SIG-M5 treated with dmso at 0.1 percent for 504 hours (cell line): ENCODE data around the gene ARFGAP3.

ENCODE experiments used
- DNase-seq: peaks from one replicate; lab custom pipeline; 2025; ENCODE audit not compliant: unreplicated experiment; lab: John Stamatoyannopoulos, UW

Gene ARFGAP3

DNA sequence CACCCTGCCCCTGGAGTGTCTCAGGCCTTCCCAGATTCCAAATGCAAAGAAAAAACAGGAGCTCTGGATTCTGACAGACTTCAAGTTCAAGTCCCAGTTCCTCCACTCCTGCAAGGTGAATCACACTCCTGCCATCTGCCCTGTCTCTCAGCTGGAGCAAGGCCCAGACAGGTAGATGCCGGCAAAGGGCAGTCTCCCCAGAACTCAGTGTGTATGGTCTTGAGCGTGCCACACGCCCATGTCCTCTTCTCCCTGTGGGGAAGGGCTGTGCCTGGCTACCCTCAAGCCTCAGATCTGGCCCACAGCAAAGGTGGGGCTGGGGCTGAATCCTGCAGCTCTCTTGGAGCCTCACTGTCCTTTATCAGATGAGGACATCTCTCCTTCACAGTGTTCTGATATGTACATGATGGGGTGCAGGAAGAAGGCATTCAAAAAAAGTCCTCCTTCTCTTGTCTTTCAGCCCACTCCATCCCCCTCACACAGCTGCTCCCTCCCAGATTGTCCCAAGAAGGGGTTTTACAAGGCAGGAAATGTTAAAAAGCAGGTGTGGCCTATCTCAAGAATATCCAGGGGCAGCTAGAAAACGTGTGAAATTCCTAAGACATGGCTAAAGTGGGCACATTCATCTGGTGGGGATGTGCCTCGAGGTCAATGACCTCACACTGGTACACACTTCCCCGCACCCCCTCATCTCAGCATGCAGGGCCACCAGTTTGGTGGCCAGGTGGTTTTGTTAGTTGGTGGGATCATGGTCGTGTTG lies 27.7 kb upstream of the ARFGAP3 start:
- DNase-seq: no peak

DNA sequence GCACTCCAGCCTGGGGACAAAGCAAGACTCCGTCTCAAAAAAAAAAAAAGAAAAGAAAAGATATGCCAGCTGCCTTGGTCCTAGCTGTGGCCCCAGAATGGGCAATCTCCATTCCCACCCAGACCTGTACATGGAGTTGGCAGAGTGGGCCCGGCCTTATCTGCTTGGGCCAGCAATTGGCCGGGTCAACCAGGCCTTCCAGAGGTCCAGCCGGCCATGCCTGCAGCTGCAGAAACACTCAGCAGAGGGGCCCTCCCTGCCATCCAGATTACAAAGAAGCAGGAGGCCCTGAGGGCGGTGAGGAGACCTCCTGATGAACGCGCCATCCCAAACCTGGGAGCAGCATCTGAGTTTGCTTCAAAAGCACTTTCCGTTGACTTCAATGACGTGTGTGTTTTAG lies 26.9 kb upstream of the ARFGAP3 start:
- no peak for DNase-seq

DNA sequence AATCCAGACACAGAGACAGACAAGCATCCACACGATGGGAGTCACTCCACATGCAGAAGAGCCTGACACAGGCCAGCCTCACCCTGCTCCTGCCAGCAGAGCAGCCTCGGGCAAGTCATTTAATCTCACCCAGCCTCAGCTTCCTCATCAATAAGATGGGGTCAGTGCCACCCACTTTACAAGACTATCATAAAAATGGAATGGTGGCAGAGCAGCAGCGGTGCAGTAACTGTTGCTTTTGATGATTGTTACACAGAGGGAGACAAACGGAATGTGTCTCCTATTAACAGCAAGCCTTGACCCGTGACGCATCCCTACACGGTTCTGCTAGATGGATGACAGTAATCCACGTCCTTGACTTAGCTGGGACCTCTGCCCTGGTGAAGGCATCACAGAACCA lies 26.0 kb upstream of the ARFGAP3 start:
- DNase-seq: no peak

DNA sequence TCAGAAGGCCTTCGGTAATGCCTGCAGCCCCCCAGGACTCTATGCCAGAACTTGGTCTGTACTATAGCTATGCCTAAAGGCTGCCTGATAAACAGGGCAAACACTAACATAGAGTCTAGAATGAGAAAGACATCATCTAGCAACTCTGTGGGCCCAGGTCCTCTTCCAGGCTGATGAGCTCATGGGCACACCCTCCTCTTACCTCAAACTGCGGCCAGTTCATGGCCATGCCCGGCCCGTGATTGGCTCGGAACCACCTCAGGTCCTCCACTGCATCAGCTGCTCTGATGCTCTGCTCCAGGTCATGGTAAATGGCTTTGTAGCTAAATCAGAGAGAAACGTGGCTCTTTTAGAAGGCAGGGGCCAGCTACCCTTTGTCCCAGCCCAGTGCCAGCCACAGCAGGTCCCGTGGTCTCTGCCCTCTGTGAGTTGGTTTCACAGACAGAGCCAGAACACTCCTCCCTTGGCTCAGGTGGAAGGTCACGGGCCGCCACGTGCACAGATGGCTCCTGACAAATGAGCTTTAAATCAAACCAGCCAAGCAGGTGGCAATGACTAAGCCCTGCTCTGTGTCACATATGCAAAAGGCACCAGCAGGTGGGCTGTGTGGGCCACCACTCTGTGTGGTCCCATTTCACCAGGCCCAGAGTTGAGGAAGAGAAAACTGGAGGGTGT lies 25.0 kb upstream of the ARFGAP3 start:
- DNase-seq: no peak

DNA sequence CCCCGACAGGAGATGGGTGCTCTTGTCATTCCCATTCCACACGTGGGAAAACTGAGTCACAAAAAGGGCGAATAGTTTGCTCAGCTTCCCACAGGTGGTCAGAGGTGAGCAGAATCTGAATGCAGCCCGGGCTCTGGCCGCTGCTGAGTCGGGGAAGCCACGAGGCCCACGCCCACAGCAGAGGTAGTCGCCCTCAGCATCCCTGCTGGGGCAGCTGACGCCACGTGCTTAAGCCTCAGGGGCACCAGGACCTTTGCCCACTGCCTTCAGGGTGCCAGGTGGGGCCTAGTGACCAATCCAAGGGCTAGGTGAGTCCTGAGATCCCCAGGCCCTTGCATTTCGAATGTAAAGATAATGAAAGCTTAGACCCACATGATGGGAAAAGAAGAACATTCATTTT lies 24.2 kb upstream of the ARFGAP3 start:
- no peak for DNase-seq

DNA sequence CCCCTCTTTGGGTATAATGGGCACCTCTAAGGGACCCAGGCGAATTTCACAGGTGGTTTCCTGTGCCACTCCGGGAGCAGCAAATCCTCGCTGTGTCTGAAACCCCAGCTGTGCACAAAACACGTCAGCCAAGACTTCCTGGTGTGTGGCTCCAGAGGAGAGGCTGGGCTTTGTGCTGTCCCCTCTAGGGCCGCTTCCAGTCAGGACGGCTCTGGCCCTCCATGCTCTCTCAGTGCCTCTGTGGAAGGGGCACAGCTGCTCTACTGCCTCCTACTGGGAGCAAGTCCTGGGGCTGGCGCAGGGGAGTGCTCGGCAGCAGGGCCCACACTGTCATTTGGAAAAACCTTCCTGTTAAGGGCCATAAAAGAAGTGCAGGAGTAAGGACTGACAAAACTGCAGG lies 23.7 kb upstream of the ARFGAP3 start:
- DNase-seq: no peak

DNA sequence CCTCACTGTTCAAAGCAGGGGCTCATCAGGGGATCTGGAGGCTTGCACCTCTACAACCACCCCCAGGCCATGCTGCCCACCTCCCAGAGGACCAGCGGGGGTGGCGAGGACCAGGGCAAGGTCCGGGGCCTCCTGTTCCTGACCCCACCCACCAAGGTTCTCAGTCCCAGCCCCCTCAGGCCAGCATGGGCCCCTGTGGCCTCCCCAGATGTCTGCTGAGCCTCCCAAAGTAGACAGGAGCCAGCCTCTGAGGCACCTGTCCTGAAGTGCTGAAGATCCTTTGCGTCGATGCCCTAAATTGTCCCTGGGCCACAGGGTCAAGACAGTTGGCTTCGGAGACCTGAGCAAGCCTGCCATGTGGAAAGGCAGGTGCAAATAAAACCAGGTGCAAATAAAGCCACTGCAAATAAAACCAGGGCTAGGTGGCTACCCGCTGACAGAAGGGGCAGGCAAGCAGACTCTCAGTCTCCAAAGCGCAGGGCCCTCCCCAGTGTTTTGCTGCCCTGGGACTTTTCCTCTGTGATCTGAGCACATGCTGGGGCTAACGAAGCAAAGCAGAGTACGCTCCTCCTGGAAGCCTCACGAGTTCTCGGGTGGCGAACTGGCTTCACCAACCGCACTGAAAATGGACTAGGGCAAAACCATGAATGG lies 22.4 kb upstream of the ARFGAP3 start:
- no peak for DNase-seq

DNA sequence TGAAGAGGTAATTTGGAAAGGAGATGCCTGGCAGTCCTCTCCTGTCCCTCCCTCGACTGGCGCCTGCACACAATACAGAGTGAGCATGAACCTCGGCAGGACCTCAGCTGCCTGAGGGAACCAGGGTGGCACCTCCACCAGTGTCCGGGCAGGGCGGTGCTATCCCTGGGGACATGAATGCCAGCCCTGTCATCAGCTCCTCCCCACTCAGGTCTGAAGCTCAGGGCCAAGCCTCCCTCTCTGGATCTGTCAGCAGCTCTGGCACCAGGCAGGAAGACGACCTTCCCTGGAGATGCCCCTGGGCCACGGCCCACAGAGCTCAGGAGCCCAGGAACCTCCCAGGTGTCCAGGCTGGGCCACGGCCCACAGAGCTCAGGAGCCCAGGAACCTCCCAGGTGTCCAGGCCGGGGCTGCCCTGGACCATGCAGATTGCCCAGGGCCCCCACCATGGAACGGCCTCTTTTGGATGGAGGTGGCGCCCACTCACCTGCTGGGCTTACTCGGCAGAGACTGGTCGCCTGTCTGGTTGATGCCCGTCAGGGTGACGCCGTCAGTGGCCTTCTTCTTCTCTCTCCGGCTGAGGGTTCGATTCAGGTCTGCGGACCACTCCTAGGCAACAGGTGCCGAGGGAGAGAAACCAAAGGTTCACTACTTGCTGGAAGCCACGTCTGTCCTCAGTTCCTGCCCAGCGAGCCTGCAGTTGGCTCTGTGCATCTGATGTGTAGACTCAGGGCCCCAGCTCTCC lies 21.7 kb upstream of the ARFGAP3 start:
- DNase-seq: no peak

DNA sequence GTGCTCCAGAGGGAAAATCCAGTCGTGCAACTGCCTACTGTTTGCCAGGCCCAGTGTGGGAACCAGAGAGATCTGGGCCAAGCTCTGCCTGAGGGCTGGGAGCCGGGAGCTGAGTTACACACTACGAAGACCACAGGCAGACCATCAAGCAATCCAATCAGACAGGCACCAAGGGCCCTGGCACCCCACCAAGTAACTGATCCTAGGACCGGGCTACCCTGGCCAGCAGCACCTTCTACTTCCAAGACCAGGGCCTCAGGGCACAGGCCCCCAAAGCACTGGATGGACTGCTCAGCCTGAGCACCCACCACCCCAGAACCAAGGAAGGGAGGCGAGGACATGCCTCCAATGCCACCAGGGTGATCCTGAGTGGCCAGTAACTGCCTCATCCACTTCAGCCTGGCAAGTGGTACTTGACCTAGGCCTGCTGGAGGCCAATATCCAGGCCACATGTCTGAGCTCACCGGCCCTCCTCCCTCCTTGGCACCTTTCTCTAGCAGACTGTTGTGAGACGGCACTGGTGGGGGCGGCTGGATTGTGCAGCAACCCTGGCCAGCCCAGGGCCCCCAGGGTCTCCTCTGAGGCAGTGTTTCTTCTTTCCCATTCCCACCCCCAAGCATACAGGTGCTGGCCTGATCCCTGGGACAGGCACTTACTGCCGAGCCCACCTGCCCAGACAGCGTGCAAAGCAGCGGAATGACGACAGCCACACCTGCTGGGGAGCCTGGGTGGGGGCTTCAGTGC lies 20.7 kb upstream of the ARFGAP3 start:
- no peak for DNase-seq

DNA sequence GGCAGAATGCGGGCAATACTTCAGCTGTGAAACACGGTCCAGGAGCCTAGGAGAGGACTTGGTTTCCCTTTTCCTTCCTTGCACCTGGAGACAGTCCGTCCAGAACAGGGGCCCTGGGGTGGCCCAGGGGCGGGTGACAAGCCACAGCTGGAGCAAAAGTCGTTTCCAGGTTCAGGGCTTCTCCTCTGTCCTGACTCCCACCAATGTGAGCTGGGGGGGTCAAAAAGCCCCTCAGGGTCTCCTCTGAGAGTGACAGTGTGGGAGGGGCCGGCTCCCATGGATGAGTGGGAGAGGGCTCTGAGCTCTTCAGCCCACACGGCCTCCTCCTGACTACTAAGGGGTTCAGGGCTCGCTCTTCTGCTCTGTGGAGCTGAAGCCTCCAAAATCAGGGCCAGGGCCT lies 20.1 kb upstream of the ARFGAP3 start:
- no peak for DNase-seq

DNA sequence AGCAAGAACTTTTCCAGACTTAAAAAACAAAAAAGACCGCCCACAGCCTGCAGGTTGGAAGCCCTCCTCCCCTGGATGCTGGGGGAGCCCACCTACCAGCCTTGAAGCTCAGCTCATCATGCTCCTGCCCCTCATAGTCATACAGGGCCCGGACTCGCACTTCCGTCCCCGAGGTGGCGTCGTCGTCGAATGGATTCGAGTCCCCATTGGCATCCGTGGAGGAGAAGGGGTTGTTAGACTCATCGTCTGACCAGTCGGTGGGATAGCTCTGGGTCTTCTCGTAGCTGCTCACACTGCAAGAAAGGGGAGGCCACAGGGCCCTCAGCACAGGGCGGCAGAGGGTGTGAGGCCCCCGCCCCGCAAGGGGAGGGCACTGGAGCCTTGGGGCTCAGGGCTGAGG lies 19.0 kb upstream of the ARFGAP3 start:
- DNase-seq: no peak

DNA sequence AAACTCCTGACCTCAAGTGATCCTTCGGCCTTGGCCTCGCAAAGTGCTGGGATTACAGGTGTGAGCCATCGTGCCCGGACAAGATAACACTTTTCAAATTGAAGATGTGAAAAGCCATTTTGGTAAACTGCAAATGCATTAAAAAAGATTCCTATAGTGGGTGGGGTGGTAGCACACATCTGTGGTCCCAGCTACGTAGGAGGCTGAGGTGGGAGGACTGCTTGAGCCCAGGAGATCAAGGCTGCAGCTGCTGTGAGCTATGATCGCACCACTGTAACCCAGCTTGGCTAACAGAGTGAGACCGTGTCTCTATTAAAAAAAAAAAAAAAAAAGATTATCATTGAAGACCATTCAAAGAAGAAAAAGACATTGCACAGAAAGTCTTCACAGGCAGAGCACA lies 16.9 kb upstream of the ARFGAP3 start:
- no peak for DNase-seq

DNA sequence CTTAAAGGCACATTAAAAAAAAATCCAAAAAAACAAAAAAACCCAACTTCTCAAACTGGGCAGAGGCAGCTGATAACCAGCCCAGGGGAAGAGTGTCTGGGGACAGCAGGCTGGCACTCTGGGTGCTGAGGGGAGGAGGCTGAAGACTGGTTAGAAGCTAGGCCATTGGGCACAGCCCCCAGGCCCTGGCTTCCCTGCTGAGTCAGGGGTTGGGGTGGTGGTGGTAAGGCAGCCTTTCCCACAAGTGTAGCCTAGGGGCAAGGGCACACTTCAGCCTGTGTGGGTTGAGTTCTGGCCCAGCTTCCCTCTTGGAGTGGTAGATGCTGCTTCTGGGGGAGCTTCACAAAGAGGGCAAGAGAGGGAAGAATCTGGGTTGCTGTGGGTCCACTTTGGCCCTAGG lies 16.3 kb upstream of the ARFGAP3 start:
- DNase-seq: no peak

DNA sequence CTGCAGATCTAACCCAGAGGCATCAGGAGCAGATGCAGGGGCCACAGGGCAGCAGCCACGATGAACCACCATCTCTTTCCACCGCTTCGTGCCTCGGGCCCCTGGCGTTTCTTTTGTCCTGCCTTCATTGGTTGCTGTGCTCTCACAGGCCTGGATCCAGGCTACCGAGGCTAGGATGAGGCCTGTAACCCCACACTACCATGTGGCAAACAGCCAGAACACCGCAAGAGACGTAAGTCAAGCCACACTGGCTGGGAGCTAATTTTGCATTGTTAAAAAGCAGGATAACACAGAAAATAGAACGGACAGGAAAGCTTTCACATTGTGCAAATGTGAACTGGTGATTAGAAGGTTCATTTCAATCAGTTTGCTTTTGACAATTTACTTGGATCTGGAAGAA lies 15.7 kb upstream of the ARFGAP3 start:
- no peak for DNase-seq

DNA sequence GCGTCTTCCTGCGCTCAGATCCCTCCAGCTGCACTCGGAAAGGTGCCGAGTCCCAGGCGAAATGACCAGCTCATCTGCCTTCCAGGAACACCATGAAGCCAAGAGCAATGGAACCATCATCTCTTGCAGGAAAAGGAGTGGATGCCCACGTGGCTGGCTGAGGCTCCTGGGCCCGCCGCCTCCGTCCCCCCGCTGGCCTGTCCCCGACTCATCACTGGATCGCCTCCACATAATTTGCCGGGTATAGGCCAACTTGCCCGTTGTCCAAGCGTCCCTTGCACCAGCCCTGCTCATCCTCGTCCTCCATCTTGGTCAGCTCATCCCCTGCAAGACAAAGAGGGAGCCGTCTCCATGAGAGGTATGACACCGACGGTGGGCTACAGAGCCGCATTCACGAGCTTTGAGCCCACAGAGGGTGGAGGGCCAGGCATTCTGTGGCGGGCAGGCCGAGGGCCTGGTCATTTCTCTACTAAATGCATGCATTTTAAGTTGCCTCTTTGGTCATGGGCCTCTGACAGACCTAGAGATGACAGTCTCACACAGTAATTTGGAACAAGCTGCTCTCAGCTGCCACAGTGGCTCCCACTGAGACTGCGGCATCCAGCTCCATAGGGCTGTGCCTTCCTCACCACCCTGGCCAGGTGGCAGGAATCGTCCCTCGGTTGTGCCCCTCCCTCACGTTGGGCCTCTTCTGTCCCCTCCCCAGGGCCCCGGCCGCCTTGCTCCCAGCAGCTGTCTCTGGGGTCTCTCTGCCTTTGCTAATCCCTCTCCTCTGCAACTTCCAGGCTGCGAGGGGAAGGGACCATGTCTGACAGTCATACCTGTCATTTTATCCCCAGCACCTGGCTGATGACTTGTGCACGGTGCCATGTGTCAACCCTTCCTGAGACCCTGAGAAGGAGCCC lies 14.3 kb upstream of the ARFGAP3 start:
- no peak for DNase-seq

DNA sequence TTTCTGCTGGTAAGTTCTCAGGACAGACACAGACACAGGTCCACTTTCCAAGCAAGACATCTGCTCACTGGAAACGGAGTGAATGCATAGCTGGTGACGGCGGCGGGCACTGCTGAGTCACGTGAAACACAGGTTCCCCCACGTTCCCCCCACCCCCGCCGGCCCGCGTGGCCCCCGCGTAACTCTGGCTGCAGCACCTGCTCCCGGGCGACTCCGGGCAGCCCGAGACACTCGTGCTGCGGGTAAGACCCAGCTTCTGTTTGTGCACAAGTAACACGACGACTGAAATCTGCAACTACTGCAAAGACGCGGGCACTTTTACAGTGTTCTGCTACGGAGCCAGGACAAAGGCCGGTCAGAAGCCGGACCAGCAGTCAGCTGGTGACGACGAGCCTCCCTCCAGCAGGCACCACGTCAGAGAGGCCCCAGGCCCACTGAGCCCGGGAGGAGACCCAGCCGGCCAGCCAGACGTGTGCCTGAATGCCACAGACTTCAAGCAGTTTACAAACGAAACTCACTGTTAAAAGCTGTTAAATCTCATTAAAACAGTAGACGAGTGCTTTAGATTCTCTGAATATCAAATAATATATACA lies 12.9 kb upstream of the ARFGAP3 start:
- no peak for DNase-seq

DNA sequence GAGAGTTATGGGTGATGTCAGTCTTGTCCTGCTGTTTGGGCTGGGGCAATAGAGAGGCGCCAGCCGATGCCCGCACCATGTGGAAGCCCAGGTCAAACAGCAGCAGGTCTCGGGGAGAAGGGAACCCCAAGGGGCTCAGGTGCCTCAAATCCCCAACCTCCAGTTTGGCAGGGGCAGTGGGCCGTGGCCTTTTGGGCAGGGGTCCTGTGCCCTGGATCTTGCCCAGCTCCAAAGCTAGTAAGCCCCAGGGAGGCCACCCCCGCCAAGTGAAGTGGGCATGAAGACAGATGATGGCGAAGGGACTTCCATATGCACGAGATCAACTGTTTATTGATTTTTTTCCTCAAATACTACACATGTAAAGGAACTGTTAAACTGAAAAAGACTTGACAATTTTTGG lies 12.4 kb upstream of the ARFGAP3 start:
- DNase-seq: no peak

DNA sequence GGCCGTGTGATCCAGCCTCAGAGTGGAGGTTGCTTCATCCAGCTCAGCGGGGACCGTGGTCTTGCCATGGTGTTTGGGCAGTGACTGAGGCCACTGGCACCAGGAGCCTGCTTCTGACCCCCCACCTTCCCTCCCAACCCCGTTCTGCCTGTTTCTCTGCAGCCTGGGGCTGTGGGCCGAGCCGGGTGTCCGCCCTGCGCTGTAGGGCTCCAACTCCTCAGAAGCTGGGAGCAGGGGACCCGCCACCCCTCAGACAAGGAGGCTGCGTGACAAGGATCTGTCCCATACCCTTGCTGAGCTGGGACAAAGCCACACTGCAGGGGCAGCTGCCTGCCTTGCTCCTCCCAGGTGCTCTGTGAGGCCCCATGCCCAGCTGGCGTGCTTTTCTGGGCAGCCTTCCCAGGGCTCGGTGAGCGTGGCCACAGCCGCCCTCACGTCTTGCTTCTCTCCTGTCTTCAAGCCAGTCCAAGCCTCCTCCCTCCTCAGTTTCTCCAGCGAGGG lies 11.7 kb upstream of the ARFGAP3 start:
- no peak for DNase-seq

DNA sequence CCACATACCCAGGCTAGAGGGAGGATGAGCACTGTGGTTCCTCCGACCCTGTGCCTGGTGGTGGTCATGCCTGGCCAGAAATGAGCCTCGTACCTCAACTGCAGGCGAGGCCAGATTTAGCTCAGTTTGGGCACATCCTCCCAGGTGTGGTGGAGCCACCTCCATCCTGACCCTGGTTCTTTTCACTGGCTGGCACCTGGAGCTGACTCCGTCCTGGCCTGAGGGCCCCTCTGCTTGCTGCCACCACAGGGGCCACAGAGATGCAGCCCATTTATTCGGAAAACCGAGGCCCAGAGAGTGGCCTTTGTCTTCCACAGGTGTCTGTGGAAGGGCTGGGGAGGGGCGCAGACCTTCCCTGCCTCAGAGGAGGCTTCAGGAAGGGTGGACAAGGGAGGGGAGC lies 9.0 kb upstream of the ARFGAP3 start:
- DNase-seq: no peak
